HG02642 (cell line): Measurements from ENCODE around the gene SPATA31E1.

Experiments used
- ATAC-seq: cut with Tn5 transposase; IDR thresholded peaks from one replicate; pipeline ENCODE4 v1.9.1; 2021; ENCODE audit warnings: mild to moderate bottlenecking; ENCODE audit not compliant: unreplicated experiment, poor library complexity

Gene SPATA31E1

GRCh38 chr9:87862536-87863268 lies 20.0 kb upstream of the SPATA31E1 start:
- ATAC-seq = no peak

GRCh38 chr9:87863882-87864465 lies 18.7 kb upstream of the SPATA31E1 start:
- no peak for ATAC-seq

GRCh38 chr9:87864915-87865314 lies 17.8 kb upstream of the SPATA31E1 start:
- ATAC-seq = no peak

GRCh38 chr9:87865626-87866025 lies 17.1 kb upstream of the SPATA31E1 start:
- ATAC-seq = no peak

- no peak for ATAC-seq
These were observed 15.3 kb upstream of the SPATA31E1 start for GRCh38 chr9:87867391-87867790.

GRCh38 chr9:87868175-87868574 lies 14.5 kb upstream of the SPATA31E1 start:
- no peak for ATAC-seq

- ATAC-seq = no peak
These were observed 14.0 kb upstream of the SPATA31E1 start for GRCh38 chr9:87868635-87869034.

GRCh38 chr9:87869082-87869481 lies 13.6 kb upstream of the SPATA31E1 start:
- no peak for ATAC-seq

- no peak for ATAC-seq
These were observed 11.1 kb upstream of the SPATA31E1 start for GRCh38 chr9:87871425-87872078.

GRCh38 chr9:87872079-87872624 lies 10.5 kb upstream of the SPATA31E1 start:
- no peak for ATAC-seq

GRCh38 chr9:87873607-87874303 lies 8.9 kb upstream of the SPATA31E1 start:
- no peak for ATAC-seq

GRCh38 chr9:87874304-87874623 lies 8.4 kb upstream of the SPATA31E1 start:
- no peak for ATAC-seq

- ATAC-seq = no peak
These were observed 7.6 kb upstream of the SPATA31E1 start for GRCh38 chr9:87875060-87875459.

- ATAC-seq = no peak
These were observed 6.7 kb upstream of the SPATA31E1 start for GRCh38 chr9:87875831-87876545.

- ATAC-seq = no peak
These were observed 6.0 kb upstream of the SPATA31E1 start for GRCh38 chr9:87876708-87877107.

- ATAC-seq = no peak
These were observed 3.6 kb upstream of the SPATA31E1 start for GRCh38 chr9:87878989-87879511.

GRCh38 chr9:87880116-87880515 lies 2.6 kb upstream of the SPATA31E1 start:
- ATAC-seq = no peak

- ATAC-seq = no peak
These were observed 2.0 kb upstream of the SPATA31E1 start for GRCh38 chr9:87880683-87881082.

GRCh38 chr9:87883274-87883673 lies 597 bp downstream of the SPATA31E1 start:
- ATAC-seq = no peak

GRCh38 chr9:87883990-87884389 lies 1.3 kb downstream of the SPATA31E1 start:
- ATAC-seq = no peak
